ENCODE data around the gene MTX1.

DNA sequence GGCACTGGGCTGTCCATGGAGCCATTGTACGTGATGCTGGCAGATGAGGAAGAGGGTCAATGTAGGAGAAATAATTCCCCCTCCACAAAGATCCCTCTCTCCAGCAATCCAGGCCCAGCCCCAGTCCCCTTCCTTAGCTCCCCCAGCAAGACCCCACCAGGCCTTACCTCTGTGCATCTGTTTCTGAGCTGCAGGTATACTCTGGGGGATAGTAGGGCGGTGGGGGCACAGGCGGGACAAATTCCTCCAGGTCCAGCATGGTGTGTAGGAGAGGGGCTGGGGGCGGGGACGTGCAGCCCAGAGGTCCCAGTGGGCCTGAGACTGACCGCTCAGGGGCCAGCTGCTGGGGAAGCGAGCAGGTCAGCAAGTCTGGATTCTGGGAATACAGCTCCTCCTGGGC is 43.1 kb downstream of the MTX1 start:
- no peak for TF ChIP-seq EZH2phosphoT487 (IDR thresholded peaks at IDR 0.05; ENCODE audit: borderline replicate concordance)
- no peak for TF ChIP-seq CTCF (IDR thresholded peaks at IDR 0.05 in 2 of 3, conservative IDR thresholded peaks at IDR 0.05 in 1 of 3; ENCODE audit: borderline replicate concordance in 1 of 3, insufficient read depth in 1 of 3, low read depth in 2 of 3, low read length in 2 of 3)
- TF ChIP-seq POLR2A (IDR thresholded peaks at IDR 0.05; ENCODE audit: borderline replicate concordance, extremely low read depth, insufficient read depth, insufficient read length) = no peak
- no peak for TF ChIP-seq ELF1 (IDR thresholded peaks at IDR 0.05; ENCODE audit: borderline replicate concordance, low read depth)
- no peak for TF ChIP-seq POLR2AphosphoS5 (IDR thresholded peaks at IDR 0.05; ENCODE audit: low read depth, low read length)
- TF ChIP-seq, protein P1, sequence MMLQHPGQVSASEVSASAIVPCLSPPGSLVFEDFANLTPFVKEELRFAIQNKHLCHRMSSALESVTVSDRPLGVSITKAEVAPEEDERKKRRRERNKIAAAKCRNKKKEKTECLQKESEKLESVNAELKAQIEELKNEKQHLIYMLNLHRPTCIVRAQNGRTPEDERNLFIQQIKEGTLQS (IDR thresholded peaks at IDR 0.05) = no peak
